Right atrium auricular region (tissue), 2 donors: Measurements from ENCODE around the gene DYNC2H1. TPM values are rescaled to one million over a fixed set of nuclear protein-coding genes. Genes with fewer than 3 reads are reported as not detected.

Source experiments
- DNase-seq: peaks from one replicate; pipeline ENCODE4 v3.0.0-alpha.2; 2019; ENCODE audit warnings: low spot score
- H3K27ac ChIP-seq, 2 donors: fragments of 200-600 bp; sonication (generic); 1 replicate in 1 of 2; 2 replicates in 1 of 2; pipeline ENCODE4 v1.5.1; 2016 to 2019
- H3K27me3 ChIP-seq, 2 donors: fragments of 200-600 bp; sonication (generic); one replicate each; pipeline versions ENCODE4 v1.5.1 to v1.6.0; 2017 to 2019
- H3K36me3 ChIP-seq: fragments of 200-600 bp; sonication (generic); one replicate; pipeline ENCODE4 v1.5.1; 2016
- H3K4me1 ChIP-seq, 2 donors: fragments of 200-600 bp; sonication (generic); one replicate each; pipeline versions ENCODE4 v1.5.1 to v1.6.0; 2017 to 2019
- H3K4me3 ChIP-seq, 2 donors: fragments of 200-600 bp; sonication (generic); 1 replicate in 1 of 2; 2 replicates in 1 of 2; pipeline ENCODE4 v1.5.1; 2017 to 2019; ENCODE audit warnings: mild to moderate bottlenecking in 1 of 2, moderate library complexity in 1 of 2
- H3K9me3 ChIP-seq, 2 donors: fragments of 200-600 bp; sonication (generic); one replicate each; pipeline ENCODE4 v1.5.1; 2019
- total RNA-seq, 2 donors: library from RNA; depleted of rRNA; stranded (reverse); fragments of >200 nt; gene quantifications; one replicate each; pipeline ENCODE4 v1.1.0, GENCODE V29; 2016
- TF ChIP-seq, protein P1 (sequence below), 2 donors: fragments of 200-600 bp; sonication (generic); IDR thresholded peaks; one replicate each; pipeline ENCODE4 v1.5.1; 2019; ENCODE audit warnings: antibody characterized with exemption in 2 of 2

The DYNC2H1 gene
- total RNA-seq, 2 donors from 2014 or later, result 7.8 to 12.7 TPM

DNA sequence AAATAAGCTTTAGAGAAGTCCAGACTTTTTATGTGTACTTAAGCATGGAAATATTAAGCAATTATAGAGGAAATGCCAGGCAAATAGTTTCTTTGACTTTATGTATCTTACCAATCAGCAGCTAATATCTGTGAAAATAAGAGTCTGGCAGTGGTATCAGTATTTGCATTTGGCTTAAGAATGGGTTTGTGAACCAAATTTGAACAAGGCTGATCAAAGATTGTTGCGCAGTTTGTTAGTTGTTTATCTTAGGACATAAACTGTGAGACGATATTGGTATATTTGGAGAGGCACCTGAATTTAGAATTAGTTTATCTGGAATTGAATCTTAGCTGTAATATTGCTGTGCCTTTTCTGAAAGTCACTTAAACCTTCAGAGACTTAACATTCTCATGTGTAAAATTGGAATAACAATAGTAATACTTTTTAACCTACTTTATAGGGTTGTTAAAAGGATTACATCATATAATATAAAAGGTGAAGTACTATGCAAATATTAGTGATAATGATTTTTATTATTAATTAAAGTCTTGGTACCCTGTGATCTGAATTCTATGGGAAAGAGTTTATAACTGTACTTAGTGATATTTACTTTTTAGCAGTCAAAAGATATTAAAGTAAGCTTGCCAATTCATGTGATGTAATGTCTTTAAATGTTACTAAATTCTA, 66.4 kb downstream of the DYNC2H1 start:
- TF ChIP-seq, protein P1, sequence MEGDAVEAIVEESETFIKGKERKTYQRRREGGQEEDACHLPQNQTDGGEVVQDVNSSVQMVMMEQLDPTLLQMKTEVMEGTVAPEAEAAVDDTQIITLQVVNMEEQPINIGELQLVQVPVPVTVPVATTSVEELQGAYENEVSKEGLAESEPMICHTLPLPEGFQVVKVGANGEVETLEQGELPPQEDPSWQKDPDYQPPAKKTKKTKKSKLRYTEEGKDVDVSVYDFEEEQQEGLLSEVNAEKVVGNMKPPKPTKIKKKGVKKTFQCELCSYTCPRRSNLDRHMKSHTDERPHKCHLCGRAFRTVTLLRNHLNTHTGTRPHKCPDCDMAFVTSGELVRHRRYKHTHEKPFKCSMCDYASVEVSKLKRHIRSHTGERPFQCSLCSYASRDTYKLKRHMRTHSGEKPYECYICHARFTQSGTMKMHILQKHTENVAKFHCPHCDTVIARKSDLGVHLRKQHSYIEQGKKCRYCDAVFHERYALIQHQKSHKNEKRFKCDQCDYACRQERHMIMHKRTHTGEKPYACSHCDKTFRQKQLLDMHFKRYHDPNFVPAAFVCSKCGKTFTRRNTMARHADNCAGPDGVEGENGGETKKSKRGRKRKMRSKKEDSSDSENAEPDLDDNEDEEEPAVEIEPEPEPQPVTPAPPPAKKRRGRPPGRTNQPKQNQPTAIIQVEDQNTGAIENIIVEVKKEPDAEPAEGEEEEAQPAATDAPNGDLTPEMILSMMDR (IDR thresholded peaks at IDR 0.05), result no peak
- Histone ChIP-seq H3K27ac (no peak overlapping the region), H3K4me1 (no peaks in the 10 kb centered on the region), H3K36me3 (no peaks in the 10 kb centered on the region), H3K27me3 (no peaks in the 10 kb centered on the region), H3K9me3 (no peaks in the 10 kb centered on the region), H3K4me3 (no peak overlapping the region)
- no peak for DNase-seq

DNA sequence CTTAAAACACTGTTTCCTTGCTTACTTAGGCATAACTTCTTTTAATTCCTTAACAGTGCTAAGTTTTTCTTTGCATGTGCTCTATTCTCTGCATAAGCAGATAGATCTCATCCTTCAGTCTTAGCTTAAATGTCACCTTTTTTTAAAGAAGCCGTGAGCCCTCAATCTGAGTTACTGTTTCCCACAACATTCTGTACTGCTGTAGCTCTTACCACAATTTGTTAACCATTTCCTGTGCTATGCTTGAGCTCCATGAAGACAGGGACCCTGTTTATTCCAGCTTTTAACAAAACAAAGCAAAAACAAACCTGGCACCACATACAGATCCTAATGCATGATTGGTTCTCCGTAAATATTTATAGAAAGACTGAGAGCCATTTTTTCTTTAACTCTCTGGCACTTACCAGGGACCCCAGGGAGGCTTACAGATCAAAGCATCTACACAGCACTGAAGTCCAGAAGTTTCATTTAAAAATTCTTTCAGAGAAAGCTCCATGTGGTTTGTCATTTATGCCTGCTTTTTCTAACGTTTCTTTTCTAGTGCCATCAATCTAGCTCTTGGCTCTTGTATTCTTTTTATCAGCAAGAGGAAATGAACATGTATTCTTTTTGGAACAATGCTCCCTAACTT, 74.9 kb downstream of the DYNC2H1 start:
- Histone ChIP-seq H3K4me3 (no peak overlapping the region), H3K9me3 (no peaks in the 10 kb centered on the region), H3K36me3 (no peaks in the 10 kb centered on the region), H3K27ac (no peak overlapping the region), H3K4me1 (no peaks in the 10 kb centered on the region), H3K27me3 (no peaks in the 10 kb centered on the region)
- TF ChIP-seq, protein P1 (IDR thresholded peaks at IDR 0.05), result no peak
- DNase-seq, result no peak

DNA sequence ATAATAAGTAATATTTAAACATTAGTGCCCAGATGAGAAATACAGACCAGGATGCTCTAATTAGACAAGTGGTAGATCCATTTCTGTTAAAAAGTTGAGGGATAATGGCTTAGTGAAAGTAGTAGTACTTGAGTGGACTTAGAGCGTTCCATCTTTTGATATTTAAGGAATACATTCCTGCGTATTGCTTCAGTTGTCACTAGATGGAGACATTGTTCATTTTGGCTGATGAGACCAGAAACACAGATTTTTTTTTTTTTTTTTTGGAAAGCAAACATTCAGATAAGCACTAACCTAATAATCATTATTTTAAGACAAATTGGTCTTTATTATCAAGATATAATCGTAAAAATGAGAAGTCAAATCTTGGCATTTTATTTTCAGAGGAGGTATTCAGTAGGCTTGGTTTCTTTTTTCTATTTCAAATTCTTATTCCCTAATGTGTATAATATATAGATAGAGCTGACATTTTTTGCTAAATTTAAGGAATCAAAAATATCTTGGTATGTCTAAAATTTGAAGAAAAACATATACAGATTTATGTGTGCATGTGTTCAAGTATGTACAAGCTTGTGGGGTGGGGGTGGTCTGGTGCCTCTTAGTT, 92.9 kb downstream of the DYNC2H1 start:
- H3K27ac ChIP-seq, result no peak overlapping the region
- TF ChIP-seq, protein P1 (IDR thresholded peaks at IDR 0.05), result peak in 1 of 2 donors; percentile 58
- DNase-seq, result no peak
- H3K4me1 ChIP-seq, result no peaks in the 10 kb centered on the region
- H3K36me3 ChIP-seq, result peaks cover 9% of the 10 kb centered on the region
- H3K4me3 ChIP-seq, result no peak overlapping the region
- H3K9me3 ChIP-seq, result no peaks in the 10 kb centered on the region
- H3K27me3 ChIP-seq, result no peaks in the 10 kb centered on the region

DNA sequence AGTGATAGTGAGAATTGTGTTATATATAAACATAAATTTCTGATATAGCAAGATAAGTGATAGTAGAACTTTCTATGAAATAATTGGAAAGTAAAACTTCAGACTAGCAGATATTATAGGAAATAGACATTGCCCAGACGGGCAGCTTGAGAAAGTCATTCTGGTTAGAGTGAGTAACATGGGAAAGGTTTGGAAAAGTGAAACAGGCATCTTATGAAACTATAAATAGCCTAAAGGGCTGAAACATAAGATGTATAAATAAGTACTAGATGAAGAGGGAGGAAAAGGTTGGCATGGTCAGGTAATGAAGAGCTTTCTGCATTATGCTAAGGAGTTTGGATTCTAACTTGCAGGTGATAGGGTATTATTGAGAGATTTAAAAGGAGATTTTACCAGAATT, 101.3 kb downstream of the DYNC2H1 start:
- DNase-seq, result no peak
- no peak overlapping the region for H3K4me3 ChIP-seq

DNA sequence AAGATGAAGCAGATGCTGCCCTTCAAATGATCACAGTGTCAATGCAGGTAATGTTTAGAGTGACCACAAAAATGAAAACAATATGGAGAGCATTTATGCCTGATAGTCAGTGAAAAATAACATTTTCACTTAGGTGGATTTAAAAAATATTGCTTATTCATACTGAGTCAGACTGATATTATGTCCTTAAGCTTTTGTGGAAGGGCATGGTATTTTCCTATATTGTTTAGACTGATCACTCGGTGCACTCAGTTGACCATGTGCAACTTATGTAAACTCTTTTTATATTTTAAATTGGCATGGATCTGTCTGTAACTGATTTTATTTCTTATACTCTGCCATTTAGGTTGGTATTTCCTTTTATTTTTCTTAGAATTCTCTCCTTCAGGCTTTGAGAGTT, 106.6 kb downstream of the DYNC2H1 start:
- Histone ChIP-seq H3K9me3 (no peaks in the 10 kb centered on the region), H3K27me3 (no peaks in the 10 kb centered on the region), H3K4me1 (no peaks in the 10 kb centered on the region), H3K4me3 (no peak overlapping the region), H3K36me3 (no peaks in the 10 kb centered on the region), H3K27ac (no peak overlapping the region)
- DNase-seq, result no peak
- TF ChIP-seq, protein P1 (IDR thresholded peaks at IDR 0.05), result no peak

More for the DNA sequence above, 101.3 kb downstream of the DYNC2H1 start:
- TF ChIP-seq, protein P1 (IDR thresholded peaks at IDR 0.05), result no peak
- Histone ChIP-seq H3K27me3 (no peaks in the 10 kb centered on the region), H3K36me3 (no peaks in the 10 kb centered on the region), H3K4me1 (no peaks in the 10 kb centered on the region), H3K9me3 (no peaks in the 10 kb centered on the region), H3K27ac (no peak overlapping the region)
